GM12864 (cell line): Measurements from ENCODE around the gene HDAC11.

Experiments
- DNase-seq: peaks from one replicate; pipeline ENCODE4 v3.0.0-alpha.2; 2011; ENCODE audit warnings: low read depth
- H3K4me3 ChIP-seq: 2 replicates; pipeline ENCODE4 v1.5.1; 2011; ENCODE audit warnings: mild to moderate bottlenecking, low read depth, low read length, control low read depth
- CTCF ChIP-seq: IDR thresholded peaks from 2 replicates; pipeline ENCODE4 v1.5.1; 2011; ENCODE audit warnings: low read depth, mild to moderate bottlenecking, moderate library complexity, low read length, control low read depth, inconsistent platforms; ENCODE audit errors: missing control alignments

The HDAC11 gene

GRCh38 chr3:13452490-13453335 is 27.4 kb upstream of the HDAC11 start:
- TF ChIP-seq CTCF: peak; percentile 66
- H3K4me3 ChIP-seq: peak overlapping the region; percentile 44
- no peak for DNase-seq

- H3K4me3 ChIP-seq: no peak overlapping the region
These were observed 24.5 kb upstream of the HDAC11 start for GRCh38 chr3:13455644-13456043.

GRCh38 chr3:13457593-13457992 is 22.5 kb upstream of the HDAC11 start:
- TF ChIP-seq CTCF: no peak
- no peak overlapping the region for H3K4me3 ChIP-seq
- no peak for DNase-seq

More at GRCh38 chr3:13455644-13456043, 24.5 kb upstream of the HDAC11 start:
- TF ChIP-seq CTCF: no peak
- no peak for DNase-seq

GRCh38 chr3:13459605-13460340 is 20.3 kb upstream of the HDAC11 start:
- DNase-seq: no peak
- TF ChIP-seq CTCF: no peak
- H3K4me3 ChIP-seq: no peak overlapping the region

GRCh38 chr3:13460341-13460736 is 19.8 kb upstream of the HDAC11 start:
- TF ChIP-seq CTCF: no peak
- no peak overlapping the region for H3K4me3 ChIP-seq
- no peak for DNase-seq

- H3K4me3 ChIP-seq: no peak overlapping the region
- peak; percentile 42 for DNase-seq
- peak; percentile 93 for TF ChIP-seq CTCF
These were observed 18.7 kb upstream of the HDAC11 start for GRCh38 chr3:13461169-13462124.
